K562 (cell line): ENCODE data around the gene PPP1R12B. TPM values are rescaled to one million over a fixed set of nuclear protein-coding genes. Genes with fewer than 3 reads are reported as not detected.

Source experiments
- NFE2L1 ChIP-seq: fragments of 450-650 bp; IDR thresholded peaks from 2 replicates; pipeline ENCODE4 v1.6.1; 2016; ENCODE audit warnings: missing genetic modification characterization, low read depth, mild to moderate bottlenecking, missing compliant biosample characterization, moderate library complexity, borderline replicate concordance
- SAFB ChIP-seq: fragments of 200-400 bp; formaldehyde crosslinking; IDR thresholded peaks from 2 replicates; pipeline ENCODE4 v1.6.1; 2017; ENCODE audit warnings: low read depth, low read length, borderline replicate concordance
- SIX5 ChIP-seq, 2 experiments: IDR thresholded peaks; 2 replicates each; pipeline ENCODE4 v1.6.1; 2011; ENCODE audit warnings: low read length in 2 of 2, borderline replicate concordance in 1 of 2, low read depth in 1 of 2, mild to moderate bottlenecking in 1 of 2, moderate library complexity in 1 of 2; ENCODE audit not compliant: insufficient read depth in 1 of 2
- TAF7 ChIP-seq: fragments of 450-650 bp; IDR thresholded peaks from 2 replicates; pipeline ENCODE4 v1.6.1; 2016; ENCODE audit warnings: missing genetic modification characterization, missing compliant biosample characterization
- polyA plus RNA-seq, 8 experiments: library from polyadenylated mRNA; depleted of rRNA in 4 of 8; stranded (reverse) in 5 of 8; unstranded in 3 of 8; fragments of >200 nt; fragmentation: Nextera tagmentation in 2 of 8; fragmentation: Illumina TruSeq in 1 of 8; extraction: Ambion mirVana in 2 of 8; extraction: Trizol in 1 of 8; gene quantifications; 2 replicates each; pipeline versions ENCODE4 v1.2.1 to v1.2.3, GENCODE V29; 2011 to 2014; ENCODE audit warnings: inconsistent platforms in 1 of 8, missing spikeins in 1 of 8
- total RNA-seq, 7 experiments: library from RNA; depleted of rRNA in 6 of 7; stranded (reverse); fragments of >200 nt in 6 of 7; fragmentation: Illumina TruSeq in 2 of 7; extraction: Trizol in 2 of 7; gene quantifications; 2 replicates each; pipeline versions ENCODE4 v1.2.1 to v1.2.3, GENCODE V29; 2011 to 2021; ENCODE audit warnings: low replicate concordance in 1 of 7
- TF ChIP-seq, protein P1 (sequence below): sonication (generic); formaldehyde crosslinking; IDR thresholded peaks from 2 replicates; pipeline ENCODE4 v1.8.1; 2023; ENCODE audit warnings: mild to moderate bottlenecking, missing genetic modification reagents
- TF ChIP-seq, protein P2 (sequence below), 2 experiments: fragments of 450-650 bp; formaldehyde crosslinking in 1 of 2; IDR thresholded peaks; 2 replicates each; pipeline versions ENCODE4 v1.4.0 to v1.6.1; 2014 to 2020; ENCODE audit warnings: mild to moderate bottlenecking in 2 of 2, borderline replicate concordance in 1 of 2, low read depth in 1 of 2
- TF ChIP-seq, protein P3 (sequence below): fragments of 200-800 bp; sonication (Bioruptor generic); IDR thresholded peaks from 2 replicates; pipeline ENCODE4 v1.6.1; 2017; ENCODE audit warnings: missing genetic modification characterization, missing compliant biosample characterization
- TF ChIP-seq, protein P4 (sequence below): fragments of 450-650 bp; IDR thresholded peaks from 2 replicates; pipeline ENCODE4 v1.7.1; 2018; ENCODE audit warnings: mild to moderate bottlenecking, low read depth; ENCODE audit not compliant: partially characterized antibody

The PPP1R12B gene
- total and polyA plus RNA-seq, 9 of the 15 experiments (the other 6 are each of a cell fraction or from before 2014, with no cell fraction given), result 0.73 to 16.9 (median 13.6) TPM

DNA sequence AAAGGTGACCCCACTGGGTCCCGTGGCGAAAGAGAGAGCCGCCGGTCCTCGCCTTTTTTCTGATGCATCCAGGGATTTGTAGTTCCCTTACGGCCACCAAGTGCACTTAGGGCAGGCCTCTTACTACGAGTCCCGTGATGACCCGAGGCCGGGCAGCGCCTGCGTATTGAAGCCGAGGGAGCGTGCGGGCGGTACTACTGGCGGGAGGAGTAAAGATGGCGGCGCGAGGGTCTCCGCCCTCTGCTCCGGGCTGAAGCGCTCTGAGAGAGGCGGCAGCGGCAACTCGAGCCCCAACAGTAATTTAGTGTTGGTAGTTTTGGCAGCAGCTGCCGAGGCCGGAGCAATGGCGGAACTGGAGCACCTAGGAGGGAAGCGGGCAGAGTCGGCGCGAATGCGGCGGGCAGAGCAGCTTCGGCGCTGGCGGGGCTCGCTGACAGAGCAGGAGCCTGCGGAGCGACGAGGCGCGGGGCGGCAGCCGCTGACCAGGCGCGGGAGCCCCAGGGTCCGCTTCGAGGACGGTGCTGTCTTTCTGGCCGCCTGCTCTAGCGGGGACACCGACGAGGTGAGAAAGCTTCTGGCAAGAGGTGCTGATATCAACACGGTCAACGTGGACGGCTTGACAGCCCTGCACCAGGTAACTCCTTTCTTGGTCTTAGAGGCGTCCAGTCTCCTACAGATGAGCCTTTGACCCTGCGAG is at the start of gene PPP1R12B (continued):
- TF ChIP-seq, protein P1, sequence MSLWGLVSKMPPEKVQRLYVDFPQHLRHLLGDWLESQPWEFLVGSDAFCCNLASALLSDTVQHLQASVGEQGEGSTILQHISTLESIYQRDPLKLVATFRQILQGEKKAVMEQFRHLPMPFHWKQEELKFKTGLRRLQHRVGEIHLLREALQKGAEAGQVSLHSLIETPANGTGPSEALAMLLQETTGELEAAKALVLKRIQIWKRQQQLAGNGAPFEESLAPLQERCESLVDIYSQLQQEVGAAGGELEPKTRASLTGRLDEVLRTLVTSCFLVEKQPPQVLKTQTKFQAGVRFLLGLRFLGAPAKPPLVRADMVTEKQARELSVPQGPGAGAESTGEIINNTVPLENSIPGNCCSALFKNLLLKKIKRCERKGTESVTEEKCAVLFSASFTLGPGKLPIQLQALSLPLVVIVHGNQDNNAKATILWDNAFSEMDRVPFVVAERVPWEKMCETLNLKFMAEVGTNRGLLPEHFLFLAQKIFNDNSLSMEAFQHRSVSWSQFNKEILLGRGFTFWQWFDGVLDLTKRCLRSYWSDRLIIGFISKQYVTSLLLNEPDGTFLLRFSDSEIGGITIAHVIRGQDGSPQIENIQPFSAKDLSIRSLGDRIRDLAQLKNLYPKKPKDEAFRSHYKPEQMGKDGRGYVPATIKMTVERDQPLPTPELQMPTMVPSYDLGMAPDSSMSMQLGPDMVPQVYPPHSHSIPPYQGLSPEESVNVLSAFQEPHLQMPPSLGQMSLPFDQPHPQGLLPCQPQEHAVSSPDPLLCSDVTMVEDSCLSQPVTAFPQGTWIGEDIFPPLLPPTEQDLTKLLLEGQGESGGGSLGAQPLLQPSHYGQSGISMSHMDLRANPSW (CRISPR knock-in tag), result peak; percentile 91; the same call in 1 of the 2 replicates
- TF ChIP-seq, protein P2, sequence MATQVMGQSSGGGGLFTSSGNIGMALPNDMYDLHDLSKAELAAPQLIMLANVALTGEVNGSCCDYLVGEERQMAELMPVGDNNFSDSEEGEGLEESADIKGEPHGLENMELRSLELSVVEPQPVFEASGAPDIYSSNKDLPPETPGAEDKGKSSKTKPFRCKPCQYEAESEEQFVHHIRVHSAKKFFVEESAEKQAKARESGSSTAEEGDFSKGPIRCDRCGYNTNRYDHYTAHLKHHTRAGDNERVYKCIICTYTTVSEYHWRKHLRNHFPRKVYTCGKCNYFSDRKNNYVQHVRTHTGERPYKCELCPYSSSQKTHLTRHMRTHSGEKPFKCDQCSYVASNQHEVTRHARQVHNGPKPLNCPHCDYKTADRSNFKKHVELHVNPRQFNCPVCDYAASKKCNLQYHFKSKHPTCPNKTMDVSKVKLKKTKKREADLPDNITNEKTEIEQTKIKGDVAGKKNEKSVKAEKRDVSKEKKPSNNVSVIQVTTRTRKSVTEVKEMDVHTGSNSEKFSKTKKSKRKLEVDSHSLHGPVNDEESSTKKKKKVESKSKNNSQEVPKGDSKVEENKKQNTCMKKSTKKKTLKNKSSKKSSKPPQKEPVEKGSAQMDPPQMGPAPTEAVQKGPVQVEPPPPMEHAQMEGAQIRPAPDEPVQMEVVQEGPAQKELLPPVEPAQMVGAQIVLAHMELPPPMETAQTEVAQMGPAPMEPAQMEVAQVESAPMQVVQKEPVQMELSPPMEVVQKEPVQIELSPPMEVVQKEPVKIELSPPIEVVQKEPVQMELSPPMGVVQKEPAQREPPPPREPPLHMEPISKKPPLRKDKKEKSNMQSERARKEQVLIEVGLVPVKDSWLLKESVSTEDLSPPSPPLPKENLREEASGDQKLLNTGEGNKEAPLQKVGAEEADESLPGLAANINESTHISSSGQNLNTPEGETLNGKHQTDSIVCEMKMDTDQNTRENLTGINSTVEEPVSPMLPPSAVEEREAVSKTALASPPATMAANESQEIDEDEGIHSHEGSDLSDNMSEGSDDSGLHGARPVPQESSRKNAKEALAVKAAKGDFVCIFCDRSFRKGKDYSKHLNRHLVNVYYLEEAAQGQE (IDR thresholded peaks at IDR 0.05; ENCODE audit: borderline replicate concordance), result no peak
- TF ChIP-seq, protein P2 (CRISPR knock-in tag; IDR thresholded peaks at IDR 0.05; ENCODE audit: low read depth), result 0 out of 2 replicates have a peak, but pooled peaks have one; percentile 45
- TF ChIP-seq, protein P3, sequence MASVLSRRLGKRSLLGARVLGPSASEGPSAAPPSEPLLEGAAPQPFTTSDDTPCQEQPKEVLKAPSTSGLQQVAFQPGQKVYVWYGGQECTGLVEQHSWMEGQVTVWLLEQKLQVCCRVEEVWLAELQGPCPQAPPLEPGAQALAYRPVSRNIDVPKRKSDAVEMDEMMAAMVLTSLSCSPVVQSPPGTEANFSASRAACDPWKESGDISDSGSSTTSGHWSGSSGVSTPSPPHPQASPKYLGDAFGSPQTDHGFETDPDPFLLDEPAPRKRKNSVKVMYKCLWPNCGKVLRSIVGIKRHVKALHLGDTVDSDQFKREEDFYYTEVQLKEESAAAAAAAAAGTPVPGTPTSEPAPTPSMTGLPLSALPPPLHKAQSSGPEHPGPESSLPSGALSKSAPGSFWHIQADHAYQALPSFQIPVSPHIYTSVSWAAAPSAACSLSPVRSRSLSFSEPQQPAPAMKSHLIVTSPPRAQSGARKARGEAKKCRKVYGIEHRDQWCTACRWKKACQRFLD (CRISPR knock-in tag), result peak; percentile 95
- TF ChIP-seq SAFB, result no peak
- TF ChIP-seq, protein P4, sequence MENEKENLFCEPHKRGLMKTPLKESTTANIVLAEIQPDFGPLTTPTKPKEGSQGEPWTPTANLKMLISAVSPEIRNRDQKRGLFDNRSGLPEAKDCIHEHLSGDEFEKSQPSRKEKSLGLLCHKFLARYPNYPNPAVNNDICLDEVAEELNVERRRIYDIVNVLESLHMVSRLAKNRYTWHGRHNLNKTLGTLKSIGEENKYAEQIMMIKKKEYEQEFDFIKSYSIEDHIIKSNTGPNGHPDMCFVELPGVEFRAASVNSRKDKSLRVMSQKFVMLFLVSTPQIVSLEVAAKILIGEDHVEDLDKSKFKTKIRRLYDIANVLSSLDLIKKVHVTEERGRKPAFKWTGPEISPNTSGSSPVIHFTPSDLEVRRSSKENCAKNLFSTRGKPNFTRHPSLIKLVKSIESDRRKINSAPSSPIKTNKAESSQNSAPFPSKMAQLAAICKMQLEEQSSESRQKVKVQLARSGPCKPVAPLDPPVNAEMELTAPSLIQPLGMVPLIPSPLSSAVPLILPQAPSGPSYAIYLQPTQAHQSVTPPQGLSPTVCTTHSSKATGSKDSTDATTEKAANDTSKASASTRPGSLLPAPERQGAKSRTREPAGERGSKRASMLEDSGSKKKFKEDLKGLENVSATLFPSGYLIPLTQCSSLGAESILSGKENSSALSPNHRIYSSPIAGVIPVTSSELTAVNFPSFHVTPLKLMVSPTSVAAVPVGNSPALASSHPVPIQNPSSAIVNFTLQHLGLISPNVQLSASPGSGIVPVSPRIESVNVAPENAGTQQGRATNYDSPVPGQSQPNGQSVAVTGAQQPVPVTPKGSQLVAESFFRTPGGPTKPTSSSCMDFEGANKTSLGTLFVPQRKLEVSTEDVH, result no peak
- TF ChIP-seq NFE2L1, result no peak
- peak; percentile 93 for TF ChIP-seq TAF7 (tag)
- TF ChIP-seq SIX5 (IDR thresholded peaks at IDR 0.05; ENCODE audit: borderline replicate concordance in 1 of 2, insufficient read depth in 1 of 2, low read depth in 1 of 2, low read length in 2 of 2), result peak; percentile 96 to 98
